Measurements from ENCODE around the gene GJB3.

DNA sequence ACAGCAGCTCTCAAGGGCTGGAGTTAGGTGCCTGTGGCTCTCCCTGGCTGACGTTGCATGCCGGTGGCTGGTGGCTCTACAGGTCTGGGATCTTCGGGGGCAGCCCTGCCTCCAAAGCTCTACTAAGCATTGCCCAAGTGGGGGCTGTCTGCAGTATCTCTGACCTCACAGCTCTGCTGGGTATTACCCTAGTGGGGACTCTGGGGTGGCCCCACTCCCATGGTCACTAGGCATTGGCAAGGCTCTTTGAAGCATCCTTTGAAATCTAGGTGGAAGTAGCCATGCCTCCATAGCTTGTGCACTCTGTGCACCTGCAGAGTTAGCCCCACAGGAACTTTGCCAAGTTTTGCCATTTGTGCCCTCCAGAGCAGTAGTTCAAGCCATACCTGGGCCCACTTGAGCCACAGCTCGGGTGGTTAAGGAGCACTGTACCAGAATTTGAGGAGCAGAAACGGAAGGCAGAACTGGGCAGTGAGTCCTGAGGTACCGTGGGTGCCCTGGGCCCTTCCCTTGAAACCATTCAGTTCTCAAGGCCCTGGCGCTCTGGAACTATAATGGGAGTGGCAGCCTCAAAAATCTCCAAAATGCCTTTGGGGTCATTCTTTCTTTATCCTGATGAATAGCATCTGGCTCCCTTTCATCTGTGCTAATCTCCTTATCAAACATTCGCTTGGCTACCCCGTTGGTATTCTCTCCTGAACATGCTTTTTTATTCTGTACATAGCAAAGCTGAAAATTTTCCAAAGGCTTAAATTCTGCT lies 27.2 kb downstream of the GJB3 start:
- TF ChIP-seq, protein P1, sequence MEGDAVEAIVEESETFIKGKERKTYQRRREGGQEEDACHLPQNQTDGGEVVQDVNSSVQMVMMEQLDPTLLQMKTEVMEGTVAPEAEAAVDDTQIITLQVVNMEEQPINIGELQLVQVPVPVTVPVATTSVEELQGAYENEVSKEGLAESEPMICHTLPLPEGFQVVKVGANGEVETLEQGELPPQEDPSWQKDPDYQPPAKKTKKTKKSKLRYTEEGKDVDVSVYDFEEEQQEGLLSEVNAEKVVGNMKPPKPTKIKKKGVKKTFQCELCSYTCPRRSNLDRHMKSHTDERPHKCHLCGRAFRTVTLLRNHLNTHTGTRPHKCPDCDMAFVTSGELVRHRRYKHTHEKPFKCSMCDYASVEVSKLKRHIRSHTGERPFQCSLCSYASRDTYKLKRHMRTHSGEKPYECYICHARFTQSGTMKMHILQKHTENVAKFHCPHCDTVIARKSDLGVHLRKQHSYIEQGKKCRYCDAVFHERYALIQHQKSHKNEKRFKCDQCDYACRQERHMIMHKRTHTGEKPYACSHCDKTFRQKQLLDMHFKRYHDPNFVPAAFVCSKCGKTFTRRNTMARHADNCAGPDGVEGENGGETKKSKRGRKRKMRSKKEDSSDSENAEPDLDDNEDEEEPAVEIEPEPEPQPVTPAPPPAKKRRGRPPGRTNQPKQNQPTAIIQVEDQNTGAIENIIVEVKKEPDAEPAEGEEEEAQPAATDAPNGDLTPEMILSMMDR (IDR thresholded peaks at IDR 0.05; ENCODE audit: low read depth, low read length, poor library complexity, severe bottlenecking): no peak
- no peak for TF ChIP-seq EZH2phosphoT487 (IDR thresholded peaks at IDR 0.05; ENCODE audit: borderline replicate concordance, low read length)
